Body of pancreas (tissue), 4 donors: Measurements from ENCODE around the gene UFSP2.

Experiments
- CTCF ChIP-seq, 7 experiments: fragments of 450-650 bp in 4 of 7; fragments of 200-600 bp in 3 of 7; sonication (generic) in 3 of 7; IDR thresholded peaks; one replicate each; pipeline ENCODE4 v1.5.1; 2016 to 2019; ENCODE audit warnings: antibody characterized with exemption in 7 of 7
- POLR2A ChIP-seq, 3 donors: fragments of 450-650 bp; IDR thresholded peaks; one replicate each; pipeline ENCODE4 v1.6.1; 2016; ENCODE audit warnings: antibody characterized with exemption in 3 of 3, mild to moderate bottlenecking in 2 of 3

GRCh38 chr4:185361872-185362271 lies 63.9 kb downstream of the UFSP2 start:
- TF ChIP-seq CTCF (IDR thresholded peaks at IDR 0.05) (no peak), POLR2A (IDR thresholded peaks at IDR 0.05) (no peak)
